Activated CD8-positive, alpha-beta memory T cell treated with anti-CD3 and anti-CD28 coated beads, Interleukin-2, amount 50 U/mL, for 24 hours (primary cell): ENCODE measurements around the gene LITAFD.
"Not testable (repeated sequence)": the region's sequence is repeated elsewhere in the genome, so short reads cannot be mapped to it uniquely, and the experiment has no call there.

ENCODE experiments used
- DNase-seq: peaks from one replicate; pipeline ENCODE4 v3.0.0-alpha.2; 2020; ENCODE audit errors: extremely low read depth

LITAFD gene

GRCh38 chr16:8894736-8895334 lies 12.7 kb downstream of the LITAFD start:
- DNase-seq, result no peak

GRCh38 chr16:8898660-8899318 lies 16.6 kb downstream of the LITAFD start:
- DNase-seq, result no peak

GRCh38 chr16:8899709-8900317 lies 17.7 kb downstream of the LITAFD start:
- DNase-seq, result no peak

GRCh38 chr16:8900343-8900742 lies 18.2 kb downstream of the LITAFD start:
- no peak for DNase-seq

- DNase-seq, result no peak
Measured at GRCh38 chr16:8901320-8901861, 19.2 kb downstream of the LITAFD start.

GRCh38 chr16:8903004-8903403 lies 20.9 kb downstream of the LITAFD start:
- DNase-seq, result no peak

GRCh38 chr16:8904018-8904430 lies 21.9 kb downstream of the LITAFD start:
- no peak for DNase-seq

- DNase-seq, result no peak
Measured at GRCh38 chr16:8905168-8905762, 23.1 kb downstream of the LITAFD start.

- DNase-seq, result no peak
Measured at GRCh38 chr16:8905795-8906591, 23.8 kb downstream of the LITAFD start.

- DNase-seq, result no peak
Measured at GRCh38 chr16:8907096-8907495, 24.9 kb downstream of the LITAFD start.

- DNase-seq, result no peak
Measured at GRCh38 chr16:8908810-8909468, 26.8 kb downstream of the LITAFD start.

- DNase-seq, result no peak
Measured at GRCh38 chr16:8910811-8911210, 28.7 kb downstream of the LITAFD start.

- no peak for DNase-seq
Measured at GRCh38 chr16:8912793-8913192, 30.6 kb downstream of the LITAFD start.

- no peak for DNase-seq
Measured at GRCh38 chr16:8914098-8914497, 31.9 kb downstream of the LITAFD start.

GRCh38 chr16:8915722-8916301 lies 33.7 kb downstream of the LITAFD start:
- no peak for DNase-seq

GRCh38 chr16:8916541-8917225 lies 34.5 kb downstream of the LITAFD start:
- DNase-seq, result no peak

- not testable (repeated sequence) for DNase-seq
Measured at GRCh38 chr16:8917336-8917735, 35.2 kb downstream of the LITAFD start.

- DNase-seq, result no peak
Measured at GRCh38 chr16:8919089-8919933, 37.2 kb downstream of the LITAFD start.

GRCh38 chr16:8919934-8920462 lies 37.8 kb downstream of the LITAFD start:
- no peak for DNase-seq
